Stimulated activated CD4-positive, alpha-beta T cell treated with anti-CD3 and anti-CD28 coated beads, Interleukin-1b, Interleukin-23, amount 100 ng/mL, for 4 hours (primary cell): ENCODE measurements around the gene CCDC27.
A peak's percentile ranks its signal among the peaks of the same experiment; 100 is the strongest.
"Not testable (repeated sequence)": the region's sequence is repeated elsewhere in the genome, so short reads cannot be mapped to it uniquely, and the experiment has no call there.

ENCODE experiments used
- DNase-seq, 2 donors: peaks; one replicate each; pipeline ENCODE4 v3.0.0-alpha.2; 2020; ENCODE audit warnings: low read depth in 2 of 2

The CCDC27 gene

GRCh38 chr1:3789421-3790300 lies 37.4 kb downstream of the CCDC27 start:
- DNase-seq, result no peak

- DNase-seq, result no peak
Measured at GRCh38 chr1:3790500-3790923, 38.3 kb downstream of the CCDC27 start.

- no peak for DNase-seq
Measured at GRCh38 chr1:3790952-3791351, 38.7 kb downstream of the CCDC27 start.

- DNase-seq, result no peak
Measured at GRCh38 chr1:3795453-3796214, 43.4 kb downstream of the CCDC27 start.

- peak; percentile 92 to 93 for DNase-seq
Measured at GRCh38 chr1:3796215-3797061, 44.2 kb downstream of the CCDC27 start, which contains the start of gene LRRC47. Gene LRRC47 (minus strand): TSS chr1:3796498. CDS start chr1:3796476, 22 bp downstream.

GRCh38 chr1:3799976-3800685 lies 47.9 kb downstream of the CCDC27 start:
- DNase-seq, result no peak

- DNase-seq, result not testable (repeated sequence)
Measured at GRCh38 chr1:3800795-3801194, 48.5 kb downstream of the CCDC27 start.

- DNase-seq, result no peak
Measured at GRCh38 chr1:3803905-3804626, 51.8 kb downstream of the CCDC27 start.

GRCh38 chr1:3804627-3804944 lies 52.3 kb downstream of the CCDC27 start:
- DNase-seq, result not testable (repeated sequence)

GRCh38 chr1:3805038-3805437 lies 52.8 kb downstream of the CCDC27 start:
- DNase-seq, result no peak

- DNase-seq, result no peak
Measured at GRCh38 chr1:3807769-3808168, 55.5 kb downstream of the CCDC27 start.

GRCh38 chr1:3809680-3810079 lies 57.4 kb downstream of the CCDC27 start:
- DNase-seq, result no peak

GRCh38 chr1:3810149-3810761 lies 58.0 kb downstream of the CCDC27 start:
- not testable (repeated sequence) for DNase-seq

- DNase-seq, result no peak
Measured at GRCh38 chr1:3811595-3811911, 59.3 kb downstream of the CCDC27 start.

- DNase-seq, result no peak
Measured at GRCh38 chr1:3814065-3814464, 61.8 kb downstream of the CCDC27 start.

- no peak for DNase-seq
Measured at GRCh38 chr1:3814771-3815561, 62.7 kb downstream of the CCDC27 start.

GRCh38 chr1:3816331-3817137 lies 64.3 kb downstream of the CCDC27 start:
- no peak for DNase-seq

- DNase-seq, result no peak
Measured at GRCh38 chr1:3817138-3817740, 65.0 kb downstream of the CCDC27 start.
